Osteocyte (in vitro differentiated cells): ENCODE data around the gene DOCK7. TPM values are rescaled to one million over a fixed set of nuclear protein-coding genes. Genes with fewer than 3 reads are reported as not detected.
"Not testable (repeated sequence)": the region's sequence is repeated elsewhere in the genome, so short reads cannot be mapped to it uniquely, and the experiment has no call there.

Experiments
- DNase-seq: peaks from one replicate; pipeline ENCODE4 v3.0.0; 2021; ENCODE audit warnings: mixed read lengths; ENCODE audit not compliant: unreplicated experiment; ENCODE audit errors: extremely low spot score
- H3K27ac Mint-ChIP-seq: one replicate; pipeline ENCODE4 v1.8.0; 2021; ENCODE audit warnings: mild to moderate bottlenecking, mixed read lengths; ENCODE audit not compliant: unreplicated experiment
- H3K27me3 Mint-ChIP-seq: one replicate; pipeline ENCODE4 v1.8.0; 2021; ENCODE audit warnings: mixed read lengths; ENCODE audit not compliant: unreplicated experiment
- H3K36me3 Mint-ChIP-seq: one replicate; pipeline ENCODE4 v1.8.0; 2021; ENCODE audit warnings: mixed read lengths; ENCODE audit not compliant: unreplicated experiment
- H3K4me1 Mint-ChIP-seq: one replicate; pipeline ENCODE4 v1.8.0; 2021; ENCODE audit warnings: mixed read lengths; ENCODE audit not compliant: unreplicated experiment
- H3K4me3 Mint-ChIP-seq: one replicate; pipeline ENCODE4 v1.8.0; 2021; ENCODE audit warnings: mild to moderate bottlenecking, moderate library complexity, mixed read lengths; ENCODE audit not compliant: unreplicated experiment
- H3K9me3 Mint-ChIP-seq: one replicate; pipeline ENCODE4 v1.8.0; 2021; ENCODE audit warnings: mixed read lengths; ENCODE audit not compliant: unreplicated experiment
- CTCF ChIP-seq: fragments of 200-600 bp; sonication (generic); IDR thresholded peaks from 2 replicates; pipeline ENCODE4 v1.5.0; 2021; ENCODE audit warnings: antibody characterized with exemption, mild to moderate bottlenecking, moderate library complexity
- total RNA-seq: library from RNA; stranded (reverse); gene quantifications from 2 replicates; pipeline ENCODE4 v1.2.1, GENCODE V29; 2021

The DOCK7 gene
- total RNA-seq, 1 donor from 2014 or later, result 81.8 TPM

GRCh38 chr1:62613325-62613727, 74.9 kb downstream of the DOCK7 start:
- Mint-ChIP-seq H3K27me3 (no peaks in the 10 kb centered on the region), H3K27ac (peak overlapping the region; percentile 66), H3K4me1 (peaks cover 25% of the 10 kb centered on the region), H3K9me3 (no peaks in the 10 kb centered on the region), H3K36me3 (peaks cover 28% of the 10 kb centered on the region), H3K4me3 (no peak overlapping the region)
- TF ChIP-seq CTCF, result no peak
- DNase-seq, result no peak

- Mint-ChIP-seq H3K27me3 (no peaks in the 10 kb centered on the region), H3K27ac (no peak overlapping the region), H3K9me3 (no peaks in the 10 kb centered on the region), H3K4me3 (no peak overlapping the region), H3K36me3 (peaks cover 25% of the 10 kb centered on the region), H3K4me1 (peaks cover 25% of the 10 kb centered on the region)
- TF ChIP-seq CTCF, result no peak
- no peak for DNase-seq
Observed at GRCh38 chr1:62612770-62613169, 75.4 kb downstream of the DOCK7 start.

GRCh38 chr1:62610588-62610987, 77.6 kb downstream of the DOCK7 start:
- H3K27ac Mint-ChIP-seq, H3K9me3 Mint-ChIP-seq, DNase-seq, H3K27me3 Mint-ChIP-seq, H3K4me3 Mint-ChIP-seq: not testable (repeated sequence)
- Mint-ChIP-seq H3K36me3 (peaks cover 20% of the 10 kb centered on the region), H3K4me1 (peaks cover 21% of the 10 kb centered on the region)

- Mint-ChIP-seq H3K27ac (no peak overlapping the region), H3K36me3 (peaks cover 23% of the 10 kb centered on the region), H3K27me3 (no peaks in the 10 kb centered on the region), H3K4me1 (peaks cover 15% of the 10 kb centered on the region), H3K9me3 (no peaks in the 10 kb centered on the region), H3K4me3 (no peak overlapping the region)
- no peak for TF ChIP-seq CTCF
- DNase-seq, result no peak
Observed at GRCh38 chr1:62608905-62609304, 79.3 kb downstream of the DOCK7 start.

- TF ChIP-seq CTCF, result no peak
- DNase-seq, result no peak
- peaks cover 52% of the 10 kb centered on the region for H3K4me1 Mint-ChIP-seq
- H3K27me3 Mint-ChIP-seq, result no peaks in the 10 kb centered on the region
- peak overlapping the region; percentile 85 for H3K27ac Mint-ChIP-seq
- no peaks in the 10 kb centered on the region for H3K9me3 Mint-ChIP-seq
- no peak overlapping the region for H3K4me3 Mint-ChIP-seq
- peaks cover 8% of the 10 kb centered on the region for H3K36me3 Mint-ChIP-seq
Observed at GRCh38 chr1:62601457-62601856, 86.7 kb downstream of the DOCK7 start.

GRCh38 chr1:62599044-62599443, 89.1 kb downstream of the DOCK7 start:
- TF ChIP-seq CTCF, result no peak
- Mint-ChIP-seq H3K27me3 (no peaks in the 10 kb centered on the region), H3K36me3 (peaks cover 3% of the 10 kb centered on the region), H3K9me3 (no peaks in the 10 kb centered on the region), H3K4me1 (peaks cover 64% of the 10 kb centered on the region), H3K4me3 (no peak overlapping the region), H3K27ac (peak overlapping the region; percentile 53)
- no peak for DNase-seq
